AG08395 (cell line): ENCODE data around the gene IBTK.
"Not testable (repeated sequence)": the region's sequence is repeated elsewhere in the genome, so short reads cannot be mapped to it uniquely, and the experiment has no call there.

Experiments
- DNase-seq: peaks from one replicate; pipeline ENCODE4 v3.0.0; 2012; ENCODE audit warnings: mixed read lengths, low spot score

IBTK gene

DNA sequence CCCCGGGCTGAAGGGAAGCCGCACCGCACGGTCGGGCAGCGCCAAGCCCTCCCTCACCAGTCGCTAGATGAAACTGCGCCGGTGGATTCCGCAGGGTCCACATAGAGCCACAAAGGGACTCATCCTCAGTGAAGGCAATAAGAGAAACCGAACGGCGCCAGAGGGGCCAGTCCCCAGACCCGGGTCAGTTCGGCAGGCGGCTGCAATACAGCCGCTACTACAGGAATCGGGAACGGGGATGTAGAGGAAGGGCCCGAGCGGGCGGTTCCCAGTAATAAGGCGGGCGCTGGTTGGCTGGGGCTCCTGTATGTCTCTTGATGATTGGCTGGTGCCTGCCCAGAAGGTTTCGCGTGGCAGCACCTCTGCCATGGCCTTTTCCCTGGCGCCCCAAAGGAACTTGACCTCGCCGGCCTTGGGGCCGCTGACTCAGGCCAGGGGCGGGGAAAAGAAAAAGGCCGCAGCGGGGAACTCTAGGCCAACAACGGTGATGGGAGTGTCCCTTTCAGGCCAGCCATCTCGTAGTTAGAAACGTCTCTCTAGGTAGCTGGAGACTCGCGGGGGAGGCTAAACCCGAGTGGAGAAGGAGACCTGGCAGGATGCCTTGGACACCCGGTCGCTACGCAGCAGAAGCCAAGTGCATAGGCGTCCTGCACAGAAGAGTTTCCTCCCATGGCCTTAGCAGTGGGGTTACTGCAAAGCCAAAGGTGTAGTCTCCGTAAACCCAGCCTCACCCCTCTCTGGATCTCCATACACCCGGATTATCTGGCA is at the start of gene IBTK:
Gene IBTK (minus strand): TSS at position 240 of the 768 bp plus-strand sequence. CDS start 7,258 bp downstream, outside the sequence.
- peak; percentile 99 for DNase-seq

GRCh38 chr6:82283771-82284410 is 36.3 kb upstream of the IBTK start:
- DNase-seq, result no peak

GRCh38 chr6:82281550-82281949 is 34.0 kb upstream of the IBTK start:
- DNase-seq, result not testable (repeated sequence)

DNA sequence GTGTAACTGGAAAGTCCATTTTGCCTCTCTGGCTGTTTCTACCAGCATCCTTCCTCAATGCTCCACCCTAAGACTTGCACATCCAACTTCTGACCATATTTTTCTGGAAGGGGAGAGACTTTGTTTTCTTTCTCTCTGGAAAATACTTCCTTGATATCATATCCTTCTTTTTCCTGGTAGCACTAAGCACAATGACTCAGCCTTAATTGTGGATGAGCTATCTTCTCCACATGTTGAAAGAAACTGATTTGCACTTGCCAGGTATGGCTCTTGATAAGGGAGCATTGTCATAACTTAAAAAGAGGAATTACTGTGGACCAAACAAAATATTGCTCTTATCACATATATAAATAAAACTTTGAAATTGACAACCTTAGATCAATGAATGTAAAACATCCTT is 30.1 kb upstream of the IBTK start:
- no peak for DNase-seq

- DNase-seq, result no peak
Observed at GRCh38 chr6:82275686-82276085, 28.1 kb upstream of the IBTK start.

- no peak for DNase-seq
Observed at GRCh38 chr6:82273295-82273694, 25.8 kb upstream of the IBTK start.

DNA sequence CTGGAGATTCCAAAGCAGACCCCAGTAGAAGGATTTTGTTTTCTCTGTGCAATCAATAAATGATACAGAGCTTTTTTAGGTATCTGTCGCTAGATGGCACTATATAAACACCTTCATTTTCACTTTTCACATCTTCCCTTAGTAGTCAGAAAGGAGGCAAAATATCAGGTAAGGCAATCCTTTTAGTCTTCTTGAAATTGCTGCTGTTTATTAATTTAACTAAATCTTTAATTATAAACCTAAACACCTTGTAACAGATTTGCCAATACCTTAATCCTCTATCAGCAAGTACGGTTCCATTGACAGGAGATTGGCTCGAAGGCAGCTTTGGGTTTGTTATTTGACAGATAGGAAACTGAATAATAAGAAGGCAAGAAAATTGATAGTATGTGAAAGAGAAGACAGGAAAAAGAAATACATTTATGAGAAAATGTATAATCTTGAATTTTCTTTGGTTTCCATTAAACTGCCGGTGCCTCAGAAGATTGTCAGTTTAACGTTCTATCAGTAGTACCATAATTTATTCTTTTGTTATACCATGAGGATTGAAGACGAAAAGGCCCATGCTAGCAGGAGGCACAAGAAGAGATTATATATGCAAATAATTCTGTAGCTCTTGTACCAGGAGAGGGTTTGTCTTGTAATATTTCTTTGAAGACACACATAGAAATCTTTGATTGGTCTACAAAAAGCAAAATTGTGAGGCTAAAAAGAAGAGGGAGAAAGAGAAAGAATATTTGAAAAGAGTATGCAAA is 23.5 kb upstream of the IBTK start:
- DNase-seq, result peak; percentile 55

GRCh38 chr6:82268301-82268846 is 20.8 kb upstream of the IBTK start:
- no peak for DNase-seq

DNA sequence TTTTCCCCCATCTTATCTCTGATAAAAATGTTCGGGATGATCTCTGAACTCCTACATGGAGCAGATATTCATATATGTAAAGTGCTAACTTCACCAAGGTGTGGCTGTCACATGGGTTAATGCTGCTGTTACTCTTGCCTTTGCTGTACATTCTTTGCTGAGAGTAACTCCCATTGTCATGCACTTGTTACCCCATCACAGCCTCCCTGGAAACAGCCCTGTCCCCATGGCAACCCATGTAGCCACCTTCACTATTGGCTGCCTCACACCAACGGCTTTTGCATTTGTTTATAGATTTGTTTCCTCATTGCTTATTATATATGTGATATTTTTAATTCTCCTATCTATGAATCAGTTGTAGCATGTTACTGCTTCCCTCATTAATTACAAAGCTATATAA is 17.3 kb upstream of the IBTK start:
- DNase-seq, result no peak

DNA sequence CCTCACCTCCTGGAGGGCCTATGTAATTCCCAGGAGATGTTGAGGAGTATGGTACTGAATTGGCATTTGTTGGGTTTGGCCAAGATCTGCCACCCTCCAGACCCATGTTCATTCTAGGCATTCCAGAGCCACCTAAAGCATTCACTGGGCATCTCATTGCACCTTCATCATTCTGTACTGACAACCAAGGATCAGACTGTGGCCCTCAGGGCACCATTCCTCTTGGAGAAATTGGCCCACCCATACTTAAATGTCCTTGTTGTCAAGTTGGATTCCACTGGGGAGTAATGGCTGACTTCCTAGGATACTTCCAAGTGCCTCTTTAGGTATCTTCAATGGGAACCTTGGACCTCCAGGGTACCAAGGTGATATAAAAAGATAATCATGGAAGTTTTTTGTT is 16.8 kb upstream of the IBTK start:
- no peak for DNase-seq

- no peak for DNase-seq
Observed at GRCh38 chr6:82263916-82264315, 16.4 kb upstream of the IBTK start.

- no peak for DNase-seq
Observed at GRCh38 chr6:82260997-82261732, 13.6 kb upstream of the IBTK start.

DNA sequence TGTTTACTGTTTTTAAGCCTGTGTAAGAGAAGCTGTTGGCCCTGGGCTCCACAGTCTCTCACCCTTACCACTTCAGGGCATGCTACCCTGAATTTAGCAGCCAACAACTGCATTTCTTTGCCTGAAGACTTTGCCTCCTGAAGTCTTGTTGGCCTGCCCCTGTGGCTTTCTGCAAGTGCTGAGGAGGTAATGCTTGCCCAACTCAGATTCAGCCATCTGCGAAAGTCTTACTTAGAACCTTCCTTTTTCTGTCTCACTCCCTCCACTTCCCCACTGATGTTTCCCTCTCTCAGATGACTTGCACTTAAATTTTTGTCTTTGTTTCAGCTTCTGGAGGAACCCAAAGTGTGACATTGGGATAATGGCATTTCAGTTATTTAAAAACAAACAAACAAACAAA is 11.8 kb upstream of the IBTK start:
- DNase-seq, result no peak

- DNase-seq, result no peak
Observed at GRCh38 chr6:82257088-82257774, 9.7 kb upstream of the IBTK start.

DNA sequence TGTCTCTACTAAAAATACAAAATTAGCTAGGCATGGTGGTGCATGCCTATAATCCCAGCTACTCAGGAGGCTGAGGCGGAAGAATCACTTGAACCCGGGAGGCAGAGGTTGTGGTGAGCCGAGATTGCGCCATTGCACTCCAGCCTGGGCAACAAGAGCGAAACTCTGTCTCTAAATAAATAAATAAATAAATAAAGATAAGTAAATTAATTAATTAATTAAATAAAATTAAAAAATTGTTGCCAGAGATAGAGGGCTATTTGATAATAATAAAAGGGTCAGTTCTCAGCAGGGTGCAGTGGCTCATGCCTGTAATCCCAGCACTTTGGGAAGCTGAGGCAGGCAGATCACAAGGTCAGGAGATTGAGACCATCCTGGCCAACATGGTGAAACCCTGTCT is 7.2 kb upstream of the IBTK start:
- DNase-seq, result not testable (repeated sequence)

DNA sequence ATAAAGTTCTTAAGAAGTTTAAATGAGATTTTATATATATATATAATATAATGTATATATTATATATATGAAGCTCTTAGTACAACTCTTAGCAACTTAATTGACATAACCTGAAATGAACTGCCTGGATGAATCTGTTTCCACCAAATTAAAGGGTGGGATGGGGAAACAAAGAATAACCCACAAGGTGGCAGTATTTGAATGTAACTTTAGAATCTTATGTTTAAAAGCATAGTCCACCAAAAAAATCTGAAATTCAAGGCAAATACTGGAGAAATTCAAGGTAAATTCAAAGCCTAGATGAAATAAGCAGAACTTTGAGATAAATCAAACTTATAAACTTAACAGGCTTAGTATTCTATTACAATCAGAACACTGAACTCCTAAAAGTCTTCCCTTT is 4.4 kb upstream of the IBTK start:
- peak; percentile 51 for DNase-seq

GRCh38 chr6:82249381-82250253 is 2.1 kb upstream of the IBTK start:
- DNase-seq, result no peak

DNA sequence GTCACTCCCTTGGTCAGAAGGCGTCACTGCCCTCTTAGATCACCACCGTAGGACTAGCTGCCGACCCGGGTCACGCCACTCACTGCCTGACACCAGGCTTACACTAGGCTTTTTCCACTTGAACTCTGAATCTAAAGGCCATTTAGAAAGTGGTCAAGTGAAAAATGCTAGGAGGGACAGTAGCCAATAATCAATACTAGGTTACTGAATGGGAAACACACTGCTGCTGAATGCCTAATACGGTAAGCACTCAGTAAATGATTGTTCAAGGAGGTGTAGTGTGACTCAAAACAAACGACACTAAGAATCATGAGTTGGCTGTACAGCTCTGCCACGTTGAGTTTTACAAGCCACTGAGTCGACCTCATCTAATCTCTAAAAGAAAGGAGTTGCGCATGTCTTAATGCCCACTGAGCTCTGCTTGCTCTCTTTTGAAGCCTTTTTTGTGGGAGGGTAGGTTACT is 760 bp upstream of the IBTK start:
- peak; percentile 7 for DNase-seq

GRCh38 chr6:82246802-82247504 is 591 bp downstream of the IBTK start:
- DNase-seq, result peak; percentile 64

DNA sequence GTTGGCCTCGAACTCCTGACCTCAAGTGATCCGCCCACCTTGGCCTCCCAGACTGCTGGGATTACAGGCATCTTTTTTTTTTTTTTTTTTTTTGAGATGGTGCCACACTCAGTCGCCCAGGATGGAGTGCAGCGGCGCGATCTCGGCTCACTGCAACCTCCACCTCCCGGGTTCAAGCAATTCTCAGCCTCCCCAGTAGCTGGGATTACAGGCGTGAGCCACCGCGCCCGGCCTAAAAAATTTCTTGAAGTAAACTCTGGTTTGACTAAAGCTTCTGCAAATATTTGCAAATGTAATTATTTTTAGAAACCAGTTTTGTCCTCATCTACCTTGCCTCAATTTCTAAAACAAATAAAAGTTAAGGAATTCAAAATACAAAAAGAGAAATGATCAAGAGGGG is 1.2 kb downstream of the IBTK start:
- no peak for DNase-seq
